Left renal pelvis (tissue), 4 donors: ENCODE results near the gene DAD1. TPM values are rescaled to one million over a fixed set of nuclear protein-coding genes. Genes with fewer than 3 reads are reported as not detected.
"Not testable (repeated sequence)": the region's sequence is repeated elsewhere in the genome, so short reads cannot be mapped to it uniquely, and the experiment has no call there.

Source experiments
- DNase-seq, 4 donors: peaks; one replicate each; pipeline ENCODE4 v3.0.0-alpha.2; 2013; ENCODE audit warnings: low read depth in 4 of 4, low spot score in 3 of 4
- polyA plus RNA-seq, 4 donors: library from polyadenylated mRNA; unstranded; fragments of 120-200 nt; gene quantifications; one replicate each; pipeline ENCODE4 v1.2.1, GENCODE V29; 2013; ENCODE audit not compliant: insufficient read length in 4 of 4

DAD1 gene
- polyA plus RNA-seq, 4 donors: 197 to 302 (median 261) TPM

- DNase-seq: no peak
These were observed 19.3 kb downstream of the DAD1 start for GRCh38 chr14:22569737-22570131.

- DNase-seq: no peak
These were observed 19.8 kb downstream of the DAD1 start for GRCh38 chr14:22569106-22569736.

- no peak for DNase-seq
These were observed 21.6 kb downstream of the DAD1 start for GRCh38 chr14:22567437-22567836.

GRCh38 chr14:22566845-22567244 is 22.2 kb downstream of the DAD1 start:
- DNase-seq: no peak

GRCh38 chr14:22566266-22566665 is 22.8 kb downstream of the DAD1 start:
- not testable (repeated sequence) for DNase-seq

GRCh38 chr14:22565391-22565945 is 23.6 kb downstream of the DAD1 start:
- DNase-seq: no peak

- no peak for DNase-seq
These were observed 24.6 kb downstream of the DAD1 start for GRCh38 chr14:22564463-22564862.

- no peak for DNase-seq
These were observed 25.0 kb downstream of the DAD1 start for GRCh38 chr14:22563987-22564386.

GRCh38 chr14:22561661-22562579 is 27.1 kb downstream of the DAD1 start:
- DNase-seq: no peak

GRCh38 chr14:22561366-22561660 is 27.7 kb downstream of the DAD1 start:
- DNase-seq: no peak

GRCh38 chr14:22560662-22561365 is 28.2 kb downstream of the DAD1 start:
- no peak for DNase-seq

GRCh38 chr14:22559041-22559440 is 30.0 kb downstream of the DAD1 start:
- no peak for DNase-seq

- DNase-seq: no peak
These were observed 30.7 kb downstream of the DAD1 start for GRCh38 chr14:22558221-22558913.

- no peak for DNase-seq
These were observed 31.2 kb downstream of the DAD1 start for GRCh38 chr14:22557846-22558220.

GRCh38 chr14:22556990-22557623 is 31.9 kb downstream of the DAD1 start:
- DNase-seq: peak in 2 of 4 donors; percentile 65 to 66

- no peak for DNase-seq
These were observed 32.7 kb downstream of the DAD1 start for GRCh38 chr14:22556021-22556989.

- DNase-seq: no peak
These were observed 33.5 kb downstream of the DAD1 start for GRCh38 chr14:22555384-22556011.

GRCh38 chr14:22554498-22555383 is 34.3 kb downstream of the DAD1 start:
- DNase-seq: no peak
